GM18520 (cell line): Measurements from ENCODE around the gene TRPM2.
"Not testable (repeated sequence)": the region's sequence is repeated elsewhere in the genome, so short reads cannot be mapped to it uniquely, and the experiment has no call there.

Experiments used
- ATAC-seq: cut with Tn5 transposase; IDR thresholded peaks from one replicate; pipeline ENCODE4 v1.9.1; 2021; ENCODE audit not compliant: unreplicated experiment

Gene TRPM2

GRCh38 chr21:44477131-44477530 lies 123.7 kb downstream of the TRPM2 start:
- ATAC-seq = no peak

GRCh38 chr21:44477712-44478111 lies 124.3 kb downstream of the TRPM2 start:
- no peak for ATAC-seq

GRCh38 chr21:44478124-44478800 lies 124.8 kb downstream of the TRPM2 start:
- no peak for ATAC-seq

- ATAC-seq = no peak
These were observed 125.4 kb downstream of the TRPM2 start for GRCh38 chr21:44478801-44479167.

GRCh38 chr21:44479556-44480199 lies 126.3 kb downstream of the TRPM2 start:
- ATAC-seq = not testable (repeated sequence)

GRCh38 chr21:44480200-44481053 lies 127.0 kb downstream of the TRPM2 start:
- no peak for ATAC-seq

- no peak for ATAC-seq
These were observed 129.3 kb downstream of the TRPM2 start for GRCh38 chr21:44482581-44483287.

- no peak for ATAC-seq
These were observed 130.1 kb downstream of the TRPM2 start for GRCh38 chr21:44483288-44484237.

- ATAC-seq = no peak
These were observed 131.3 kb downstream of the TRPM2 start for GRCh38 chr21:44484498-44485253.

GRCh38 chr21:44485254-44485793 lies 131.9 kb downstream of the TRPM2 start:
- no peak for ATAC-seq

GRCh38 chr21:44485796-44486195 lies 132.4 kb downstream of the TRPM2 start:
- ATAC-seq = no peak

GRCh38 chr21:44486302-44486701 lies 132.9 kb downstream of the TRPM2 start:
- ATAC-seq = no peak

GRCh38 chr21:44487831-44488230 lies 134.4 kb downstream of the TRPM2 start:
- ATAC-seq = no peak

- no peak for ATAC-seq
These were observed 136.5 kb downstream of the TRPM2 start for GRCh38 chr21:44489962-44490361.

GRCh38 chr21:44490405-44490804 lies 137.0 kb downstream of the TRPM2 start:
- no peak for ATAC-seq

- no peak for ATAC-seq
These were observed 137.4 kb downstream of the TRPM2 start for GRCh38 chr21:44490816-44491215.
